Common myeloid progenitor, CD34-positive (primary cell): ENCODE measurements around the gene DESI1.
"Not testable (repeated sequence)": the region's sequence is repeated elsewhere in the genome, so short reads cannot be mapped to it uniquely, and the experiment has no call there.

Experiments used
- CTCF ChIA-PET: fragments of 350-600 bp; sonication (Branson Sonifier 250); formaldehyde crosslinking; loops from one replicate; lab custom pipeline; 2021; ENCODE audit warnings: antibody characterized with exemption; lab: Charles Lee
- POLR2A ChIA-PET: fragments of 350-600 bp; sonication (Branson Sonifier 250); formaldehyde crosslinking; loops from one replicate; lab custom pipeline; 2021; ENCODE audit warnings: antibody characterized with exemption; lab: Charles Lee
- DNase-seq, 3 donors: peaks; one replicate each; pipeline versions ENCODE4 v3.0.0 to v3.0.0-alpha.2; 2013
- H3K27ac ChIP-seq, 2 experiments: 1 replicate in 1 of 2; 2 replicates in 1 of 2; pipeline ENCODE4 v1.7.0; 2013; ENCODE audit warnings: inconsistent platforms in 2 of 2, low read length in 2 of 2, mild to moderate bottlenecking in 2 of 2, low read depth in 1 of 2, moderate library complexity in 1 of 2; ENCODE audit not compliant: severe bottlenecking in 2 of 2, insufficient read depth in 1 of 2, poor library complexity in 1 of 2
- H3K27me3 ChIP-seq, 5 experiments: replicated peaks in 2 of 5; 1 replicate in 3 of 5; 2 replicates in 2 of 5; pipeline versions ENCODE4 v1.6.1 to v1.7.0; 2013; ENCODE audit warnings: low read length in 4 of 5, mild to moderate bottlenecking in 2 of 5, moderate library complexity in 2 of 5, inconsistent platforms in 1 of 5; ENCODE audit not compliant: insufficient read depth in 5 of 5, control insufficient read depth in 4 of 5
- H3K36me3 ChIP-seq, 4 experiments: 1 replicate in 2 of 4; 2 replicates in 2 of 4; pipeline versions ENCODE4 v1.6.1 to v1.7.0; 2013; ENCODE audit warnings: low read length in 3 of 4, control low read depth in 1 of 4, mild to moderate bottlenecking in 1 of 4; ENCODE audit not compliant: control insufficient read depth in 4 of 4, insufficient read depth in 4 of 4
- H3K4me1 ChIP-seq, 4 experiments: 1 replicate in 3 of 4; 2 replicates in 1 of 4; pipeline versions ENCODE4 v1.6.1 to v1.7.1; 2013; ENCODE audit warnings: low read length in 3 of 4, mild to moderate bottlenecking in 3 of 4, control low read depth in 1 of 4, inconsistent platforms in 1 of 4, moderate library complexity in 1 of 4; ENCODE audit not compliant: control insufficient read depth in 4 of 4, insufficient read depth in 4 of 4; ENCODE audit errors: control extremely low read depth in 1 of 4
- H3K4me3 ChIP-seq, 7 experiments: 1 replicate in 4 of 7; 2 replicates in 3 of 7; pipeline versions ENCODE4 v1.5.1 to v1.7.0; 2013; ENCODE audit warnings: mild to moderate bottlenecking in 7 of 7, low read length in 6 of 7, moderate library complexity in 6 of 7, inconsistent platforms in 2 of 7, low read depth in 2 of 7, control low read depth in 1 of 7; ENCODE audit not compliant: insufficient read depth in 4 of 7, control insufficient read depth in 1 of 7; ENCODE audit errors: extremely low read depth in 1 of 7
- H3K9me3 ChIP-seq, 5 experiments: 1 replicate in 4 of 5; 2 replicates in 1 of 5; pipeline versions ENCODE4 v1.6.1 to v1.7.1; 2013; ENCODE audit warnings: low read length in 4 of 5, mild to moderate bottlenecking in 2 of 5, inconsistent platforms in 1 of 5, low read depth in 1 of 5, moderate library complexity in 1 of 5; ENCODE audit not compliant: control insufficient read depth in 4 of 5, insufficient read depth in 2 of 5; ENCODE audit errors: control extremely low read depth in 1 of 5
- WGBS: methylation state at CpG from one replicate; pipeline ENCODE4 v1.1.5; 2013; ENCODE audit not compliant: insufficient coverage; 5-methylcytosine and 5-hydroxymethylcytosine counted together

The DESI1 gene

DNA sequence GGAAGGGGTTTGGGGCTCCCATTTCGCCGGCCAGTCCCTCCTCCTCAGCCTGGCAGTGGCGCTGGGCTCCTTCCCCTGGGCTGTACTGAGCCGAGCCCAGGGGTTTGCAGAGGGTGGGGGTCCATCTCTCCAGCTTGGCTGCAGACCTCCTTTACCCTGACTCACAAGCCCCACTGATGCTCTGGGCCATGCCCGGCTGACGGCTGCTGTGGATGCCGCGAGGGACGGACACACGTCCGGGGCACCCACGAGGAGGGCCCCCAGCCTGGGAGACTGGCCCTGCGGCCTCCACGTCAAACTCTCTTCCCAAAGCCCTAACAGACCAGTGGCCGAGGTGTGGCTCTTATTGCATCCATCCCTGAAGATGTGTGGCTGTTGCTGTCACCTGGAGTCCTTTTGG lies 45.3 kb downstream of the DESI1 start:
- Histone ChIP-seq H3K27me3 (peaks cover 0 to 4% (median 0%) of the 10 kb centered on the region in 5 experiments), H3K9me3 (no peaks in the 10 kb centered on the region), H3K36me3 (peaks cover 0 to 6% (median 2%) of the 10 kb centered on the region in 4 experiments), H3K4me1 (no peaks in the 10 kb centered on the region), H3K4me3 (no peak overlapping the region), H3K27ac (no peak overlapping the region)
- no peak for DNase-seq
- CTCF ChIA-PET = interaction anchor here (1.7 to 8.2 kb wide), 3 partner anchors 14 to 23 kb away, joined by 9 to 82 read pairs (median 10); partner anchors contain the start of gene PMM1
- POLR2A ChIA-PET = no interaction called here
- WGBS = 100% methylated on average over 8 of the region's 15 CpGs

- ChIA-PET CTCF (interaction anchor here (1.1 kb wide), 1 partner anchor 22 kb away, joined by 5 read pairs; no protein-coding TSS in a partner anchor), POLR2A (no interaction called here)
- WGBS = 97% methylated on average over 16 of the region's 26 CpGs
Measured at GRCh38 chr22:41574847-41575381, 45.9 kb downstream of the DESI1 start.

DNA sequence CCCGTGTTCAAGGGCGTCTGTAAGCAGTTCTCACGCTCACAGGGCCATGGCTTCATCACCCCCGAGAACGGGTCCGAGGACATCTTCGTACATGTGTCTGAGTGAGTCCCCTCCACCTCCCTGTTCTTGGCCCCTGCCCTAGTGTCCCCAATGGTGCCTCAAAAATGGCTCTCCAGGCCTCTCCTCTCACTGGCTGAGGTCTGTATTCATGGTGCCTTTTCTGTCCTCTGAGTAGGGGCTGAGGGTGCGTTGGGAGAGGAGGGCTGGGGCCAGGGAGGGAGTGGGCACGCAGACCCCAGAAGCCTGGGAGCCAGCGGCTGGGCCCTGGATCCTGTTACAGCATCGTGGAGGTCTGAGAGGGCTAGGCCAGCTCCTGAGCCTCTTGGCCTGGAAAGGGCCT lies 47.2 kb downstream of the DESI1 start:
- 97% methylated on average over 11 of the region's 11 CpGs for WGBS
- no peaks in the 10 kb centered on the region for H3K4me1 ChIP-seq
- H3K27me3 ChIP-seq = peaks cover 0 to 7% (median 0%) of the 10 kb centered on the region in 5 experiments
- no peaks in the 10 kb centered on the region for H3K9me3 ChIP-seq
- POLR2A ChIA-PET = no interaction called here
- peaks cover 0 to 6% (median 0%) of the 10 kb centered on the region in 4 experiments for H3K36me3 ChIP-seq
- CTCF ChIA-PET = interaction anchor here (0.9 to 1.7 kb wide), 4 partner anchors 11 to 26 kb away, joined by 3 to 6 read pairs (median 4); no protein-coding TSS in a partner anchor
- no peak for DNase-seq
- no peak overlapping the region for H3K4me3 ChIP-seq
- H3K27ac ChIP-seq = no peak overlapping the region

More at GRCh38 chr22:41574847-41575381, 45.9 kb downstream of the DESI1 start:
- no peak for DNase-seq
- Histone ChIP-seq H3K4me3 (no peak overlapping the region), H3K27ac (no peak overlapping the region), H3K36me3 (peaks cover 0 to 6% (median 2%) of the 10 kb centered on the region in 4 experiments), H3K4me1 (no peaks in the 10 kb centered on the region), H3K27me3 (peaks cover 0 to 7% (median 0%) of the 10 kb centered on the region in 5 experiments), H3K9me3 (no peaks in the 10 kb centered on the region)

DNA sequence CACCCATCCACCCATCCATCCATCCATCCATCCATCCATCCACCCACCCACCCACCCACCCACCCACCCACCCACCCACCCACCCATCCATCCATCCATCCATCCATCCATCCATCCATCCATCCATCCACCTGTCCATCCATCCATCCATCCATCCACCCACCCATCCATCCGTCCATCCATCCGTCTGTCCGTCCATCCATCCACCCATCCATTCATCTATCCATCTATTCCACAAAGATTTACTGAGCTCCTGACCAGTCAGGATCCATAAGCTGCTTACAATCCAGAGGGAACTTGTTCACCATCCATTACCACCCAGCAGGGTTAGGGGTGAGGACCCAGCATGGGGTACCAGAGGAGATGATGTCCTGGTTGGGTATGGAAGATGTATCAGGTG lies 48.5 kb downstream of the DESI1 start:
- H3K36me3 ChIP-seq, DNase-seq, H3K27ac ChIP-seq, H3K27me3 ChIP-seq, POLR2A ChIA-PET, H3K4me3 ChIP-seq, H3K9me3 ChIP-seq, H3K4me1 ChIP-seq: not testable (repeated sequence)
- 100% methylated on average over 3 of the region's 3 CpGs for WGBS
- CTCF ChIA-PET = interaction anchor here (0.9 to 1.2 kb wide), 2 partner anchors 25 to 29 kb away, joined by 3 to 4 read pairs; no protein-coding TSS in a partner anchor

- CTCF ChIA-PET = interaction anchor here (1.2 to 1.3 kb wide), 2 partner anchors 10 to 27 kb away, joined by 3 to 4 read pairs; no protein-coding TSS in a partner anchor
- H3K27me3 ChIP-seq = peaks cover 0 to 11% (median 5%) of the 10 kb centered on the region in 5 experiments
- no peaks in the 10 kb centered on the region for H3K4me1 ChIP-seq
- H3K9me3 ChIP-seq = no peaks in the 10 kb centered on the region
- POLR2A ChIA-PET = no interaction called here
- DNase-seq = no peak
- no peak overlapping the region for H3K27ac ChIP-seq
- 95% methylated on average over 10 of the region's 14 CpGs for WGBS
- H3K4me3 ChIP-seq = no peak overlapping the region
- H3K36me3 ChIP-seq = no peaks in the 10 kb centered on the region
Measured at GRCh38 chr22:41571786-41572185, 49.1 kb downstream of the DESI1 start.

- H3K27me3 ChIP-seq = peaks cover 0 to 11% (median 5%) of the 10 kb centered on the region in 5 experiments
- CTCF ChIA-PET = interaction anchor here (1.3 to 1.5 kb wide), 3 partner anchors 14 to 27 kb away, joined by 4 to 5 read pairs (median 4); no protein-coding TSS in a partner anchor
- H3K4me1 ChIP-seq = peaks cover 0 to 2% (median 0%) of the 10 kb centered on the region in 4 experiments
- WGBS = 100% methylated on average over 2 of the region's 3 CpGs
- DNase-seq = no peak
- POLR2A ChIA-PET = no interaction called here
- no peak overlapping the region for H3K4me3 ChIP-seq
- H3K36me3 ChIP-seq = no peaks in the 10 kb centered on the region
- H3K9me3 ChIP-seq = no peaks in the 10 kb centered on the region
- H3K27ac ChIP-seq = no peak overlapping the region
Measured at GRCh38 chr22:41570221-41570620, 50.6 kb downstream of the DESI1 start.

GRCh38 chr22:41568811-41569210 lies 52.0 kb downstream of the DESI1 start:
- POLR2A ChIA-PET = no interaction called here
- Histone ChIP-seq H3K27ac (no peak overlapping the region), H3K4me1 (peaks cover 0 to 2% (median 0%) of the 10 kb centered on the region in 4 experiments), H3K27me3 (peaks cover 0 to 11% (median 5%) of the 10 kb centered on the region in 5 experiments), H3K36me3 (no peaks in the 10 kb centered on the region), H3K9me3 (no peaks in the 10 kb centered on the region), H3K4me3 (no peak overlapping the region)
- no peak for DNase-seq
- CTCF ChIA-PET = interaction anchor here (1.3 to 1.9 kb wide), 5 partner anchors 8 to 166 kb away, joined by 3 to 8 read pairs (median 5); no protein-coding TSS in a partner anchor
- 89% methylated on average over 7 of the region's 7 CpGs for WGBS
